Natural killer cell (primary cell): ENCODE results near the gene FAIM2. TPM values are rescaled to one million over a fixed set of nuclear protein-coding genes. Genes with fewer than 3 reads are reported as not detected.

Source experiments
- ATAC-seq, 3 donors: fragments of 150-1000 bp in 2 of 3; fragments of 200-7000 bp in 1 of 3; cut with Tn5 transposase; 1 replicate in 1 of 3; 2 replicates in 2 of 3; pipeline ENCODE4 v1.10.0; 2021; ENCODE audit warnings: mild to moderate bottlenecking in 2 of 3, moderate library complexity in 2 of 3
- DNase-seq, 2 donors: peaks; one replicate each; pipeline versions ENCODE4 v3.0.0 to v3.0.0-alpha.2; 2013 to 2021; ENCODE audit warnings: mixed read lengths in 1 of 2
- H3K27ac ChIP-seq: one replicate; pipeline ENCODE4 v1.5.1; 2013; ENCODE audit warnings: mild to moderate bottlenecking, low read length
- H3K27me3 ChIP-seq: one replicate; pipeline ENCODE4 v1.6.1; 2013; ENCODE audit warnings: low read length; ENCODE audit not compliant: control insufficient read depth, insufficient read depth
- H3K36me3 ChIP-seq: one replicate; pipeline ENCODE4 v1.6.1; 2013; ENCODE audit warnings: low read length; ENCODE audit not compliant: control insufficient read depth, insufficient read depth
- H3K4me1 ChIP-seq: one replicate; pipeline ENCODE4 v1.6.1; 2013; ENCODE audit warnings: low read length; ENCODE audit not compliant: control insufficient read depth, insufficient read depth
- H3K4me3 ChIP-seq: one replicate; pipeline ENCODE4 v1.5.1; 2013; ENCODE audit warnings: low read length
- H3K9me3 ChIP-seq: one replicate; pipeline ENCODE4 v1.6.1; 2013; ENCODE audit warnings: low read length; ENCODE audit not compliant: control insufficient read depth, insufficient read depth
- H3K27ac Mint-ChIP-seq, 2 donors: one replicate each; pipeline ENCODE4 v1.8.0; 2022; ENCODE audit warnings: mild to moderate bottlenecking in 2 of 2, mixed read lengths in 2 of 2, moderate library complexity in 1 of 2
- H3K27me3 Mint-ChIP-seq, 2 donors: one replicate each; pipeline ENCODE4 v1.8.0; 2022; ENCODE audit warnings: low read depth in 2 of 2, mixed read lengths in 2 of 2
- H3K36me3 Mint-ChIP-seq: one replicate; pipeline ENCODE4 v1.8.0; 2022; ENCODE audit warnings: mixed read lengths
- H3K4me1 Mint-ChIP-seq, 2 donors: one replicate each; pipeline ENCODE4 v1.8.0; 2022; ENCODE audit warnings: mixed read lengths in 2 of 2
- H3K4me3 Mint-ChIP-seq: one replicate; pipeline ENCODE4 v1.8.0; 2022; ENCODE audit warnings: mild to moderate bottlenecking, moderate library complexity, mixed read lengths
- H3K9me3 Mint-ChIP-seq, 2 donors: one replicate each; pipeline ENCODE4 v1.8.0; 2022; ENCODE audit warnings: mixed read lengths in 2 of 2
- whole genome bisulfite sequencing: methylation state at CpG from one replicate; pipeline ENCODE4 v1.1.7; 2013; ENCODE audit warnings: missing lambda C conversion rate; ENCODE audit not compliant: insufficient coverage; 5-methylcytosine and 5-hydroxymethylcytosine counted together
- intact Hi-C: fragments of 100-400 bp; cut with micrococcal nuclease; formaldehyde crosslinking; loops from one replicate; pipeline ENCODE4 v1.14.2; 2022
- total RNA-seq, 4 donors: library from RNA; stranded (reverse); fragments of 120-200 nt in 1 of 4; gene quantifications; one replicate each; pipeline versions ENCODE4 v1.2.3 to v1.2.4, GENCODE V29; 2013 to 2022
- TF ChIP-seq, protein P1 (sequence below): fragments of 200-600 bp; IDR thresholded peaks from one replicate; pipeline ENCODE4 v1.8.0; 2022; ENCODE audit warnings: antibody characterized with exemption

FAIM2 gene
- total RNA-seq, 3 donors from 2014 or later (not counting 1 experiment from before 2014, with no cell fraction given): 0.09 to 0.57 TPM; not detected in 1

DNA sequence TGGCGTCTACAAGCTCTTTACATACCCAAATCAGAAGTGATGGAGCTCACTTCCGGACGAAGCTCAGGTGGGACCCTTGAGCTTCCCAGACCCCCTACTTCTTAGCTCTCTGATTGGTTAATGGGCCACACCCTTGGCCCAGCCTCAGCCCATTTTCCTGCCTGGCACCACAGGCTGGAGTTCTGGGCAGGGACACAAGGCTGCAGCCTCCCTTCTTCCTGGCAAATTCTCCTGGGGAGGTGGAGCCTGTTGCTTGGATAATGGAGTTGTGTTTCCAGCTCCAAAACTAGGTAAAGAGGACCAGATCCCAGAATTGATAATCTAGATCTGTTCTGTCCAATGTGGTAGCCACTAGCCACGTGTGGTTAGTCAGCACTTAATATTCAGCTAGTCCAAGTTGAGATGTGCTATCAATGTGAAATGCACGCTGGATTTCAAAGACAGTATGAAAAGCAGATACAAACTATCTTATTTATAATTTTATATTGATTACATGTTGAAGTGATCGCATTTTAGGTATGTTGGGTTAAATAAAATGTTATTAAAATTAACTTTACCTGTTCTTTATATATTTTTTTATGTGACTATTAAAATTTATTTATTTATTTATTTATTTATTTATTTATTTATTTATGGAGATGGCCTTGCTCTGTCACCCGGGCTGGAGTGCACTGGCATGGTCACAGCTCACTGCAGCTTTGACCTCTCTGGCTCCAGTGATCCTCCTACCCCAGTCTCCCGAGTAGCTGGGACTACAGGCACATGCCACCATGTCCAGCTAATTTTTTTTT, 12.6 kb upstream of the FAIM2 start:
- Histone ChIP-seq H3K27me3 (no peaks in the 10 kb centered on the region), H3K27ac (no peak overlapping the region), H3K9me3 (no peaks in the 10 kb centered on the region), H3K4me3 (no peak overlapping the region), H3K4me1 (no peaks in the 10 kb centered on the region), H3K36me3 (no peaks in the 10 kb centered on the region)
- intact Hi-C loops: no loop called here
- no peak overlapping the region for H3K4me3 Mint-ChIP-seq
- TF ChIP-seq, protein P1, sequence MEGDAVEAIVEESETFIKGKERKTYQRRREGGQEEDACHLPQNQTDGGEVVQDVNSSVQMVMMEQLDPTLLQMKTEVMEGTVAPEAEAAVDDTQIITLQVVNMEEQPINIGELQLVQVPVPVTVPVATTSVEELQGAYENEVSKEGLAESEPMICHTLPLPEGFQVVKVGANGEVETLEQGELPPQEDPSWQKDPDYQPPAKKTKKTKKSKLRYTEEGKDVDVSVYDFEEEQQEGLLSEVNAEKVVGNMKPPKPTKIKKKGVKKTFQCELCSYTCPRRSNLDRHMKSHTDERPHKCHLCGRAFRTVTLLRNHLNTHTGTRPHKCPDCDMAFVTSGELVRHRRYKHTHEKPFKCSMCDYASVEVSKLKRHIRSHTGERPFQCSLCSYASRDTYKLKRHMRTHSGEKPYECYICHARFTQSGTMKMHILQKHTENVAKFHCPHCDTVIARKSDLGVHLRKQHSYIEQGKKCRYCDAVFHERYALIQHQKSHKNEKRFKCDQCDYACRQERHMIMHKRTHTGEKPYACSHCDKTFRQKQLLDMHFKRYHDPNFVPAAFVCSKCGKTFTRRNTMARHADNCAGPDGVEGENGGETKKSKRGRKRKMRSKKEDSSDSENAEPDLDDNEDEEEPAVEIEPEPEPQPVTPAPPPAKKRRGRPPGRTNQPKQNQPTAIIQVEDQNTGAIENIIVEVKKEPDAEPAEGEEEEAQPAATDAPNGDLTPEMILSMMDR: no peak
- H3K27ac Mint-ChIP-seq: no peak overlapping the region
- H3K36me3 Mint-ChIP-seq: no peaks in the 10 kb centered on the region
- ATAC-seq: no peak
- whole genome bisulfite sequencing: 89% methylated on average over 6 of the region's 8 CpGs
- no peaks in the 10 kb centered on the region for H3K4me1 Mint-ChIP-seq
- H3K27me3 Mint-ChIP-seq: peaks cover 0 to 4% of the 10 kb centered on the region in 2 donors
- H3K9me3 Mint-ChIP-seq: no peaks in the 10 kb centered on the region
- no peak for DNase-seq

DNA sequence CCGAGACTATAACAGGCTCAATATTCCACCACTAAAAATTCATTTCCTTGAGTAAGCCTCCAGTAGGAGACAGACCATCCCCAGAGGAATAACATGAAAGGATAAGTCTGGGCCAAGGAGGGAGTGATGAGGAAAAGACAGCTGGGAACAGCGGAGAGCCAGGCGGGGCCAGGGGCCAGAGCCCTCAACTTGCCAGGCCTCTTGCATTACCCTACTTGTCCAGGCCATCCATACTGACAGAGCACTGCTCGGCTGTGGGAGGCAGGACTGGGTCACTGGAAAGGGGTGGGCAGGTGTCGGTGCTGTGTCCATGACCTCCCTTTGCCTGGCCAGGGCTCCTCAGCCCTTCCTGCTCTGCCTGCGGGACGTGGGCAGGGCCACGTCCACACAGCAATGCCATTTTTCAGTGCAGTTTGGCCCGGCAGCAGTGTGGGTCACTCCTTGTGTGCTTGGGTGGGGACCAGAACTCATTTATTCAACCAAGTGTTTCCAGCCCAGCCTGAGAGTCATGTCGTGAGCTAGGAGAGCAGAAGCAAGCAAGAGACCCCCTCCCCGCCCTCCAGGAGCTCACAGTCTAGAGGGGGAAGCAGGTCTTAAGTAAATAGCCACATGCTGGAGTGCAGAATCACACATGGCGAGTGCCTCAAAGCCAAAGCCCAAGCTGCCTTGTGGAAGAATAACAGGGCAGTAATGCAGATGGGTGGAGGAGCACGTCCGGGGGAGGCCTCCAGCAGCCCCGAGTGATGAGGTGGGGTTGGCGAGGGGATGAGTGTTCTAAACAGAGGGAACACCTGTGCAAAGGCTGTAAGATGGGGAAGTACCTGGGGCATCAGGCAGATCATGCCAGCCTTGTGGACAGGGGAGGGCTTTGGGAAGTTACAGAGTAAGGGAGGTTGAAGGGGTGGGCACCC, 8.9 kb upstream of the FAIM2 start:
- no peaks in the 10 kb centered on the region for H3K36me3 ChIP-seq
- H3K4me1 Mint-ChIP-seq: no peaks in the 10 kb centered on the region
- no peaks in the 10 kb centered on the region for H3K4me1 ChIP-seq
- intact Hi-C loops: no loop called here
- no peaks in the 10 kb centered on the region for H3K36me3 Mint-ChIP-seq
- no peaks in the 10 kb centered on the region for H3K27me3 ChIP-seq
- H3K4me3 Mint-ChIP-seq: no peak overlapping the region
- ATAC-seq (no peak), DNase-seq (no peak)
- no peak overlapping the region for H3K4me3 ChIP-seq
- H3K9me3 Mint-ChIP-seq: no peaks in the 10 kb centered on the region
- TF ChIP-seq, protein P1: no peak
- H3K27me3 Mint-ChIP-seq: no peaks in the 10 kb centered on the region
- H3K27ac ChIP-seq: no peak overlapping the region
- no peaks in the 10 kb centered on the region for H3K9me3 ChIP-seq
- WGBS: 84% methylated on average over 15 of the region's 16 CpGs
- no peak overlapping the region for H3K27ac Mint-ChIP-seq

DNA sequence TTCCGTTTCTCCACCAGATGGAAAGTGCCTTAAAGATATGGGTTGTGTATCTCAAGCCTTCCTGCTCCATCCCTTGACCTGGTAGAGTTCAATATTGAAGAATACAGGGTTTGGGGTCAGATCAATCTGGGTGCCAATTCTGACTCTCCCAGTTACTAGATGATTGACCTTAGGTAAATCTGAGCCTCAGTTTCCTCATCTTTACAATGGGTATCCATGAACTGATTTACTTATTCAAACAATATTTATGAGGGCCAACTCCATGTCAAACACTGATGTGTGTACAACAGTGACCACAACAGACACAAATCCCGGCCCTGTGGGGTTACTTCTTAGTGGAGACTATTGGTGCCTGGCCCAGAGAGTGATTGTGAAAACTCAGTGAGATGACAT, 7.5 kb upstream of the FAIM2 start:
- Histone ChIP-seq H3K4me1 (no peaks in the 10 kb centered on the region), H3K27ac (no peak overlapping the region), H3K27me3 (no peaks in the 10 kb centered on the region), H3K9me3 (no peaks in the 10 kb centered on the region), H3K36me3 (no peaks in the 10 kb centered on the region), H3K4me3 (no peak overlapping the region)
- ATAC-seq (no peak), DNase-seq (no peak)
- Mint-ChIP-seq H3K27me3 (peaks cover 0 to 2% of the 10 kb centered on the region in 2 donors), H3K36me3 (no peaks in the 10 kb centered on the region), H3K4me3 (no peak overlapping the region), H3K9me3 (no peaks in the 10 kb centered on the region), H3K4me1 (no peaks in the 10 kb centered on the region), H3K27ac (no peak overlapping the region)
- intact Hi-C loops: no loop called here
- TF ChIP-seq, protein P1: no peak
- whole genome bisulfite sequencing: 93% methylated on average over 2 of the region's 2 CpGs
